Measurements from ENCODE around the gene MAF.

Gene MAF

GRCh38 chr16:79571065-79571902 is 29.3 kb downstream of the MAF start:
- DNase-seq (ENCODE audit: low read depth), result no peak
- H3K4me3 ChIP-seq (ENCODE audit: control insufficient read depth, low read depth, low read length), result no peak overlapping the region
- no peak for TF ChIP-seq CTCF (IDR thresholded peaks at IDR 0.05; ENCODE audit: control insufficient read depth, insufficient read depth, low read depth, low read length, missing control alignments)

- no peak overlapping the region for H3K4me3 ChIP-seq (ENCODE audit: control insufficient read depth, low read depth, low read length)
- no peak for DNase-seq (ENCODE audit: low read depth)
- TF ChIP-seq CTCF (IDR thresholded peaks at IDR 0.05; ENCODE audit: control insufficient read depth, insufficient read depth, low read depth, low read length, missing control alignments), result no peak
Observed at GRCh38 chr16:79564671-79565107, 35.8 kb downstream of the MAF start.

- no peak for TF ChIP-seq CTCF (IDR thresholded peaks at IDR 0.05; ENCODE audit: control insufficient read depth, insufficient read depth, low read depth, low read length, missing control alignments)
- H3K4me3 ChIP-seq (ENCODE audit: control insufficient read depth, low read depth, low read length), result no peak overlapping the region
- no peak for DNase-seq (ENCODE audit: low read depth)
Observed at GRCh38 chr16:79563921-79564320, 36.6 kb downstream of the MAF start.

GRCh38 chr16:79562166-79562823 is 38.2 kb downstream of the MAF start:
- H3K4me3 ChIP-seq (ENCODE audit: control insufficient read depth, low read depth, low read length), result no peak overlapping the region
- no peak for TF ChIP-seq CTCF (IDR thresholded peaks at IDR 0.05; ENCODE audit: control insufficient read depth, insufficient read depth, low read depth, low read length, missing control alignments)
- no peak for DNase-seq (ENCODE audit: low read depth)

GRCh38 chr16:79561729-79562128 is 38.8 kb downstream of the MAF start:
- DNase-seq (ENCODE audit: low read depth), result no peak
- no peak for TF ChIP-seq CTCF (IDR thresholded peaks at IDR 0.05; ENCODE audit: control insufficient read depth, insufficient read depth, low read depth, low read length, missing control alignments)
- no peak overlapping the region for H3K4me3 ChIP-seq (ENCODE audit: control insufficient read depth, low read depth, low read length)

- TF ChIP-seq CTCF (IDR thresholded peaks at IDR 0.05; ENCODE audit: control insufficient read depth, insufficient read depth, low read depth, low read length, missing control alignments), result no peak
- DNase-seq (ENCODE audit: low read depth), result no peak
- no peak overlapping the region for H3K4me3 ChIP-seq (ENCODE audit: control insufficient read depth, low read depth, low read length)
Observed at GRCh38 chr16:79560923-79561322, 39.6 kb downstream of the MAF start.
